ENCODE results near the gene TJP3. TPM values are rescaled to one million over a fixed set of nuclear protein-coding genes. Genes with fewer than 3 reads are reported as not detected.
A peak's percentile ranks its signal among the peaks of the same experiment; 100 is the strongest.

TJP3 gene
- total RNA-seq, 2 experiments from 2014 or later = 8.2 to 9.0 TPM

GRCh38 chr19:3785451-3785937, 77.3 kb downstream of the TJP3 start:
- Histone ChIP-seq H3K27me3 (ENCODE audit: control insufficient read depth in 1 of 2, insufficient read depth in 2 of 2, low read length in 2 of 2) (no peaks in the 10 kb centered on the region), H3K4me1 (ENCODE audit: insufficient read depth, low read length) (peaks cover 21% of the 10 kb centered on the region), H3K27ac (ENCODE audit: low read depth in 1 of 2, low read length in 2 of 2) (no peak overlapping the region), H3K9me3 (ENCODE audit: control insufficient read depth in 1 of 2, insufficient read depth in 1 of 2, low read length in 2 of 2) (peaks cover 17 to 38% of the 10 kb centered on the region in 2 experiments), H3K36me3 (ENCODE audit: insufficient read depth, low read length) (peaks cover 4% of the 10 kb centered on the region), H3K4me3 (ENCODE audit: low read length) (peak overlapping the region; percentile 57)
- peak overlapping the region; percentile 77 for H3K4me3 Mint-ChIP-seq
- no peaks in the 10 kb centered on the region for H3K27me3 Mint-ChIP-seq
- POLR2A ChIA-PET = interaction anchor here (1.1 kb wide), 2 partner anchors 23 to 26 kb away, joined by 3 to 4 read pairs; partner anchors contain the start of gene MRPL54
- peaks cover 4% of the 10 kb centered on the region for H3K9me3 Mint-ChIP-seq
- peak in 3 of 14 experiments; percentile 14 to 43 (median 41) for DNase-seq
- no peak for TF ChIP-seq CTCF (IDR thresholded peaks at IDR 0.05)
- ATAC-seq (ENCODE audit: poor library complexity) = peak; percentile 35
- intact Hi-C loops (cut with DNase I, micrococcal nuclease) = no loop called here
- CTCF ChIA-PET = no interaction called here
- H3K27ac Mint-ChIP-seq = no peak overlapping the region
- H3K36me3 Mint-ChIP-seq (ENCODE audit: low read depth) = peaks cover 19% of the 10 kb centered on the region
- H3K4me1 Mint-ChIP-seq (ENCODE audit: low read depth) = peaks cover 8% of the 10 kb centered on the region

- Mint-ChIP-seq H3K9me3 (peaks cover 4% of the 10 kb centered on the region), H3K36me3 (ENCODE audit: low read depth) (peaks cover 15% of the 10 kb centered on the region), H3K27me3 (no peaks in the 10 kb centered on the region), H3K4me1 (ENCODE audit: low read depth) (peaks cover 8% of the 10 kb centered on the region), H3K27ac (no peak within 1 kb of the TSS), H3K4me3 (peak within 1 kb of the TSS; percentile 77)
- Histone ChIP-seq H3K27me3 (ENCODE audit: control insufficient read depth in 1 of 2, insufficient read depth in 2 of 2, low read length in 2 of 2) (no peaks in the 10 kb centered on the region), H3K27ac (ENCODE audit: low read depth in 1 of 2, low read length in 2 of 2) (no peak within 1 kb of the TSS), H3K36me3 (ENCODE audit: insufficient read depth, low read length) (peaks cover 4% of the 10 kb centered on the region), H3K4me3 (ENCODE audit: low read length) (peak within 1 kb of the TSS; percentile 57), H3K4me1 (ENCODE audit: insufficient read depth, low read length) (peaks cover 21% of the 10 kb centered on the region), H3K9me3 (ENCODE audit: control insufficient read depth in 1 of 2, insufficient read depth in 1 of 2, low read length in 2 of 2) (peaks cover 15 to 38% of the 10 kb centered on the region in 2 experiments)
- ATAC-seq (ENCODE audit: poor library complexity) (peak; percentile 31), DNase-seq (peak in 4 of 14 experiments; percentile 7 to 54 (median 38))
- ChIA-PET CTCF (no interaction called here), POLR2A (interaction anchor here (1.4 to 1.6 kb wide), 2 partner anchors 24 to 26 kb away, joined by 4 to 5 read pairs; partner anchors contain the start of gene MRPL54)
- intact Hi-C loops (cut with DNase I, micrococcal nuclease) = no loop called here
- no peak for TF ChIP-seq CTCF (IDR thresholded peaks at IDR 0.05)
Observed at GRCh38 chr19:3785938-3786824, 78.0 kb downstream of the TJP3 start, which contains the start of gene MATK. MATK (minus strand) TSS chr19:3786381; CDS start chr19:3785135, 1,246 bp downstream.

GRCh38 chr19:3788996-3789778, 81.0 kb downstream of the TJP3 start:
- peak in 2 of 14 experiments; percentile 41 to 76 for DNase-seq
- H3K9me3 ChIP-seq (ENCODE audit: control insufficient read depth in 1 of 2, insufficient read depth in 1 of 2, low read length in 2 of 2) = peaks cover 0 to 14% of the 10 kb centered on the region in 2 experiments
- peaks cover 21% of the 10 kb centered on the region for H3K4me1 ChIP-seq (ENCODE audit: insufficient read depth, low read length)
- Mint-ChIP-seq H3K4me3 (peak overlapping the region; percentile 38), H3K27ac (no peak overlapping the region), H3K27me3 (no peaks in the 10 kb centered on the region), H3K9me3 (no peaks in the 10 kb centered on the region), H3K36me3 (ENCODE audit: low read depth) (no peaks in the 10 kb centered on the region), H3K4me1 (ENCODE audit: low read depth) (peaks cover 4% of the 10 kb centered on the region)
- intact Hi-C loops (cut with DNase I, micrococcal nuclease) = no loop called here
- TF ChIP-seq CTCF (IDR thresholded peaks at IDR 0.05) = no peak
- no peak overlapping the region for H3K27ac ChIP-seq (ENCODE audit: low read depth in 1 of 2, low read length in 2 of 2)
- no peak overlapping the region for H3K4me3 ChIP-seq (ENCODE audit: low read length)
- no peaks in the 10 kb centered on the region for H3K36me3 ChIP-seq (ENCODE audit: insufficient read depth, low read length)
- no peak for ATAC-seq (ENCODE audit: poor library complexity)
- H3K27me3 ChIP-seq (ENCODE audit: control insufficient read depth in 1 of 2, insufficient read depth in 2 of 2, low read length in 2 of 2) = no peaks in the 10 kb centered on the region
- ChIA-PET POLR2A (no interaction called here), CTCF (interaction anchor here (0.7 kb wide), 1 partner anchor 480 kb away, joined by 4 read pairs; no protein-coding TSS in a partner anchor)

Measured in CD4-positive, alpha-beta T cell (primary cell).